HCT116 (cell line): ENCODE results near the gene SNAP29. TPM values are rescaled to one million over a fixed set of nuclear protein-coding genes. Genes with fewer than 3 reads are reported as not detected.

Experiments used
- ATAC-seq: fragments of 200-7000 bp; cut with Tn5 transposase; 2 replicates; pipeline ENCODE4 v1.9.1; 2020; ENCODE audit warnings: mild to moderate bottlenecking, moderate library complexity
- BruUV-seq: library from RNA; stranded (reverse); fragments of 400-500 nt; replicated peaks from 2 replicates; lab custom pipeline; 2021; lab: Mats Ljungman, UMichigan
- CTCF ChIA-PET: fragments of 300-600 bp; sonication (Branson Sonifier 250); formaldehyde crosslinking; loops from one replicate; lab custom pipeline; 2021; ENCODE audit warnings: antibody characterized with exemption; lab: Charles Lee
- POLR2A ChIA-PET: fragments of 300-600, 350-600 bp; sonication (Branson Sonifier 250); formaldehyde crosslinking; loops from one replicate; lab custom pipeline; 2021; ENCODE audit warnings: antibody characterized with exemption; lab: Charles Lee
- RAD21 ChIA-PET, 2 experiments: fragments of 300-600 bp; sonication (Branson Sonifier 250); formaldehyde crosslinking; loops; one replicate each; lab custom pipeline; 2023; ENCODE audit warnings: low total read pairs in 2 of 2; ENCODE audit not compliant: uncharacterized antibody in 2 of 2, unreplicated experiment in 2 of 2, low non-redundant PET in 1 of 2; lab: Charles Lee
- DNase-seq: peaks from one replicate; pipeline ENCODE4 v3.0.0-alpha.2; 2010; ENCODE audit warnings: low read depth, low spot score
- H2AFZ ChIP-seq: fragments of 200-600 bp; shearing (Covaris generic), sonication (generic); 2 replicates; pipeline ENCODE4 v1.6.1; 2017; ENCODE audit warnings: low read depth, mixed run types, mixed read lengths, antibody characterized with exemption, low read length; ENCODE audit not compliant: poor library complexity, severe bottlenecking
- H3K27ac ChIP-seq: 2 replicates; pipeline ENCODE4 v1.5.1; 2012; ENCODE audit warnings: low read depth, low read length
- H3K27me3 ChIP-seq: fragments of 200-600 bp; sonication (generic); 2 replicates; pipeline ENCODE4 v1.6.1; 2016; ENCODE audit warnings: mixed run types, low read length, mixed read lengths; ENCODE audit not compliant: insufficient read depth
- H3K36me3 ChIP-seq, 2 experiments: fragments of 200-500 bp in 1 of 2; fragments of 200-600 bp in 1 of 2; sonication (Bioruptor generic) in 1 of 2; sonication (generic) in 1 of 2; 2 replicates each; pipeline versions ENCODE4 v1.5.1 to v1.6.1; 2014 to 2016; ENCODE audit warnings: low read length in 2 of 2, inconsistent platforms in 1 of 2, mixed read lengths in 1 of 2, mixed run types in 1 of 2; ENCODE audit not compliant: insufficient read depth in 2 of 2, control insufficient read depth in 1 of 2
- H3K4me1 ChIP-seq, 2 experiments: fragments of 200-600 bp in 1 of 2; sonication (generic) in 1 of 2; 2 replicates each; pipeline versions ENCODE4 v1.5.1 to v1.6.1; 2012 to 2017; ENCODE audit warnings: low read length in 2 of 2, inconsistent platforms in 1 of 2, mild to moderate bottlenecking in 1 of 2, mixed read lengths in 1 of 2, mixed run types in 1 of 2, moderate library complexity in 1 of 2; ENCODE audit not compliant: insufficient read depth in 2 of 2, control insufficient read depth in 1 of 2
- H3K4me2 ChIP-seq: fragments of 200-600 bp; sonication (generic); 2 replicates; pipeline ENCODE4 v1.6.1; 2017; ENCODE audit warnings: mixed run types, low read length, mixed read lengths
- H3K4me3 ChIP-seq, 2 experiments: fragments of 200-600 bp in 1 of 2; sonication (generic) in 1 of 2; replicated peaks in 1 of 2; 2 replicates each; pipeline ENCODE4 v1.5.1; 2011 to 2016; ENCODE audit warnings: low read length in 2 of 2, control low read depth in 1 of 2, low read depth in 1 of 2, mild to moderate bottlenecking in 1 of 2, mixed read lengths in 1 of 2, mixed run types in 1 of 2
- H3K79me2 ChIP-seq: fragments of 200-600 bp; sonication (generic); 2 replicates; pipeline ENCODE4 v1.6.1; 2017; ENCODE audit warnings: mild to moderate bottlenecking, mixed run types, low read length, moderate library complexity, mixed read lengths; ENCODE audit not compliant: insufficient read depth
- H3K9ac ChIP-seq: fragments of 200-600 bp; sonication (generic); 2 replicates; pipeline ENCODE4 v1.6.1; 2016; ENCODE audit warnings: low read length, mixed read lengths
- H3K9me2 ChIP-seq: fragments of 200-600 bp; sonication (generic), shearing (Covaris generic); 2 replicates; pipeline ENCODE4 v1.6.1; 2017; ENCODE audit warnings: mixed run types, mild to moderate bottlenecking, moderate library complexity; ENCODE audit not compliant: insufficient read depth
- H3K9me3 ChIP-seq, 2 experiments: fragments of 200-500 bp in 1 of 2; fragments of 200-600 bp in 1 of 2; sonication (Bioruptor generic) in 1 of 2; sonication (generic) in 1 of 2; 2 replicates each; pipeline ENCODE4 v1.6.1; 2014 to 2017; ENCODE audit warnings: low read length in 2 of 2, mixed read lengths in 2 of 2, inconsistent platforms in 1 of 2, low read depth in 1 of 2, mild to moderate bottlenecking in 1 of 2, mixed run types in 1 of 2, moderate library complexity in 1 of 2; ENCODE audit not compliant: control insufficient read depth in 1 of 2, insufficient read depth in 1 of 2
- H4K20me1 ChIP-seq: fragments of 200-600 bp; sonication (generic), shearing (Covaris generic); 2 replicates; pipeline ENCODE4 v1.6.1; 2017; ENCODE audit warnings: mixed run types, mild to moderate bottlenecking, moderate library complexity; ENCODE audit not compliant: insufficient read depth
- CBX3 ChIP-seq: IDR thresholded peaks from 2 replicates; pipeline ENCODE4 v1.6.1; 2012; ENCODE audit warnings: low read depth
- EGR1 ChIP-seq: IDR thresholded peaks from 2 replicates; pipeline ENCODE4 v1.6.1; 2012; ENCODE audit warnings: low read depth
- POLR2A ChIP-seq: IDR thresholded peaks from 2 replicates; pipeline ENCODE4 v1.7.0; 2011; ENCODE audit warnings: borderline replicate concordance; ENCODE audit not compliant: insufficient read depth, insufficient read length; ENCODE audit errors: extremely low read depth
- POLR2AphosphoS5 ChIP-seq: IDR thresholded peaks from 2 replicates; pipeline ENCODE4 v1.6.1; 2011; ENCODE audit warnings: mild to moderate bottlenecking, low read depth, low read length, moderate library complexity
- SP1 ChIP-seq: IDR thresholded peaks from 2 replicates; pipeline ENCODE4 v1.6.1; 2012; ENCODE audit warnings: low read depth
- ZFX ChIP-seq: fragments of 450-650 bp; IDR thresholded peaks from 2 replicates; pipeline ENCODE4 v1.6.1; 2017
- intact Hi-C: fragments of 100-400 bp; cut with micrococcal nuclease; formaldehyde crosslinking; loops from 2 replicates; pipeline ENCODE4 v1.10.0; 2022
- total RNA-seq: library from RNA; stranded (reverse); gene quantifications from one replicate; pipeline ENCODE4 v1.2.1, GENCODE V29; 2021; ENCODE audit not compliant: unreplicated experiment
- TF ChIP-seq, protein P1 (sequence below): IDR thresholded peaks from 2 replicates; pipeline ENCODE4 v1.6.1; 2011; ENCODE audit warnings: mild to moderate bottlenecking, low read length, moderate library complexity; ENCODE audit not compliant: insufficient replicate concordance; ENCODE audit errors: extremely low read depth
- TF ChIP-seq, protein P2 (sequence below), 3 experiments: fragments of 200-600 bp in 1 of 3; sonication (generic) in 1 of 3; IDR thresholded peaks in 2 of 3; conservative IDR thresholded peaks in 1 of 3; 2 replicates each; pipeline ENCODE4 v1.5.1; 2012 to 2017; ENCODE audit warnings: low read depth in 2 of 3, low read length in 2 of 3, antibody characterized with exemption in 1 of 3, borderline replicate concordance in 1 of 3, control low read depth in 1 of 3, mild to moderate bottlenecking in 1 of 3, mixed read lengths in 1 of 3, mixed run types in 1 of 3, moderate library complexity in 1 of 3; ENCODE audit not compliant: insufficient read depth in 1 of 3
- TF ChIP-seq, protein P3 (sequence below): IDR thresholded peaks from 2 replicates; pipeline ENCODE4 v1.6.1; 2012; ENCODE audit warnings: low read depth

SNAP29 gene
- total RNA-seq, 1 experiment from 2014 or later, result 27.3 TPM

DNA sequence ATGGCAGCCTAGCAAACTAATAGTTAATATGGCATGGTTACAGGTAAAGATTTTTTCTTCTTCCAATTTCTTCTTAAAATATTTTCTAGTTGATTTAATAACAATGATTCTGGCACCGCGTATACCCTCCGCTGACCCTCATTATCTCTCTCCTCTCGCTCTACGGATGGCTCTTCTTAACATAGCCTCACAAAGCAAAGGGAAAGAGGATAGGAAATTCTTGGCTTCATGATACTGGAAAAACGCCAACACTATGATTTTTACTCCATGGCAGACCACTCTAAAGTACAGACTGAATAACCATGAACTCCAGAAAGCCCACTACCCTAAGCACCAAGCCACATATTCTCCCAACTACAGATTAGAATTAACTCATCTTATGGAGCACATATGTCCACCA is 6.3 kb upstream of the SNAP29 start:
- Histone ChIP-seq H3K4me1 (peaks cover 5 to 6% of the 10 kb centered on the region in 2 experiments), H3K9ac (no peak overlapping the region), H3K27me3 (no peaks in the 10 kb centered on the region), H3K9me2 (no peaks in the 10 kb centered on the region), H3K27ac (no peak overlapping the region), H3K36me3 (no peaks in the 10 kb centered on the region), H3K4me3 (no peak overlapping the region), H3K4me2 (no peak overlapping the region), H3K79me2 (peaks cover 80% of the 10 kb centered on the region), H3K9me3 (no peaks in the 10 kb centered on the region), H4K20me1 (no peaks in the 10 kb centered on the region), H2AFZ (no peak overlapping the region)
- ChIA-PET RAD21 (no interaction called here), CTCF (no interaction called here), POLR2A (no interaction called here)
- TF ChIP-seq, protein P1, sequence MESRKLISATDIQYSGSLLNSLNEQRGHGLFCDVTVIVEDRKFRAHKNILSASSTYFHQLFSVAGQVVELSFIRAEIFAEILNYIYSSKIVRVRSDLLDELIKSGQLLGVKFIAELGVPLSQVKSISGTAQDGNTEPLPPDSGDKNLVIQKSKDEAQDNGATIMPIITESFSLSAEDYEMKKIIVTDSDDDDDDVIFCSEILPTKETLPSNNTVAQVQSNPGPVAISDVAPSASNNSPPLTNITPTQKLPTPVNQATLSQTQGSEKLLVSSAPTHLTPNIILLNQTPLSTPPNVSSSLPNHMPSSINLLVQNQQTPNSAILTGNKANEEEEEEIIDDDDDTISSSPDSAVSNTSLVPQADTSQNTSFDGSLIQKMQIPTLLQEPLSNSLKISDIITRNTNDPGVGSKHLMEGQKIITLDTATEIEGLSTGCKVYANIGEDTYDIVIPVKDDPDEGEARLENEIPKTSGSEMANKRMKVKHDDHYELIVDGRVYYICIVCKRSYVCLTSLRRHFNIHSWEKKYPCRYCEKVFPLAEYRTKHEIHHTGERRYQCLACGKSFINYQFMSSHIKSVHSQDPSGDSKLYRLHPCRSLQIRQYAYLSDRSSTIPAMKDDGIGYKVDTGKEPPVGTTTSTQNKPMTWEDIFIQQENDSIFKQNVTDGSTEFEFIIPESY, result no peak
- no peak for TF ChIP-seq SP1
- TF ChIP-seq ZFX, result no peak
- TF ChIP-seq, protein P2, sequence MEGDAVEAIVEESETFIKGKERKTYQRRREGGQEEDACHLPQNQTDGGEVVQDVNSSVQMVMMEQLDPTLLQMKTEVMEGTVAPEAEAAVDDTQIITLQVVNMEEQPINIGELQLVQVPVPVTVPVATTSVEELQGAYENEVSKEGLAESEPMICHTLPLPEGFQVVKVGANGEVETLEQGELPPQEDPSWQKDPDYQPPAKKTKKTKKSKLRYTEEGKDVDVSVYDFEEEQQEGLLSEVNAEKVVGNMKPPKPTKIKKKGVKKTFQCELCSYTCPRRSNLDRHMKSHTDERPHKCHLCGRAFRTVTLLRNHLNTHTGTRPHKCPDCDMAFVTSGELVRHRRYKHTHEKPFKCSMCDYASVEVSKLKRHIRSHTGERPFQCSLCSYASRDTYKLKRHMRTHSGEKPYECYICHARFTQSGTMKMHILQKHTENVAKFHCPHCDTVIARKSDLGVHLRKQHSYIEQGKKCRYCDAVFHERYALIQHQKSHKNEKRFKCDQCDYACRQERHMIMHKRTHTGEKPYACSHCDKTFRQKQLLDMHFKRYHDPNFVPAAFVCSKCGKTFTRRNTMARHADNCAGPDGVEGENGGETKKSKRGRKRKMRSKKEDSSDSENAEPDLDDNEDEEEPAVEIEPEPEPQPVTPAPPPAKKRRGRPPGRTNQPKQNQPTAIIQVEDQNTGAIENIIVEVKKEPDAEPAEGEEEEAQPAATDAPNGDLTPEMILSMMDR (IDR thresholded peaks at IDR 0.05 in 2 of 3, conservative IDR thresholded peaks at IDR 0.05 in 1 of 3; ENCODE audit: borderline replicate concordance in 1 of 3, insufficient read depth in 1 of 3, low read depth in 2 of 3, low read length in 2 of 3), result no peak
- no peak for TF ChIP-seq POLR2AphosphoS5
- no peak for TF ChIP-seq CBX3
- no peak for TF ChIP-seq EGR1
- TF ChIP-seq, protein P3, sequence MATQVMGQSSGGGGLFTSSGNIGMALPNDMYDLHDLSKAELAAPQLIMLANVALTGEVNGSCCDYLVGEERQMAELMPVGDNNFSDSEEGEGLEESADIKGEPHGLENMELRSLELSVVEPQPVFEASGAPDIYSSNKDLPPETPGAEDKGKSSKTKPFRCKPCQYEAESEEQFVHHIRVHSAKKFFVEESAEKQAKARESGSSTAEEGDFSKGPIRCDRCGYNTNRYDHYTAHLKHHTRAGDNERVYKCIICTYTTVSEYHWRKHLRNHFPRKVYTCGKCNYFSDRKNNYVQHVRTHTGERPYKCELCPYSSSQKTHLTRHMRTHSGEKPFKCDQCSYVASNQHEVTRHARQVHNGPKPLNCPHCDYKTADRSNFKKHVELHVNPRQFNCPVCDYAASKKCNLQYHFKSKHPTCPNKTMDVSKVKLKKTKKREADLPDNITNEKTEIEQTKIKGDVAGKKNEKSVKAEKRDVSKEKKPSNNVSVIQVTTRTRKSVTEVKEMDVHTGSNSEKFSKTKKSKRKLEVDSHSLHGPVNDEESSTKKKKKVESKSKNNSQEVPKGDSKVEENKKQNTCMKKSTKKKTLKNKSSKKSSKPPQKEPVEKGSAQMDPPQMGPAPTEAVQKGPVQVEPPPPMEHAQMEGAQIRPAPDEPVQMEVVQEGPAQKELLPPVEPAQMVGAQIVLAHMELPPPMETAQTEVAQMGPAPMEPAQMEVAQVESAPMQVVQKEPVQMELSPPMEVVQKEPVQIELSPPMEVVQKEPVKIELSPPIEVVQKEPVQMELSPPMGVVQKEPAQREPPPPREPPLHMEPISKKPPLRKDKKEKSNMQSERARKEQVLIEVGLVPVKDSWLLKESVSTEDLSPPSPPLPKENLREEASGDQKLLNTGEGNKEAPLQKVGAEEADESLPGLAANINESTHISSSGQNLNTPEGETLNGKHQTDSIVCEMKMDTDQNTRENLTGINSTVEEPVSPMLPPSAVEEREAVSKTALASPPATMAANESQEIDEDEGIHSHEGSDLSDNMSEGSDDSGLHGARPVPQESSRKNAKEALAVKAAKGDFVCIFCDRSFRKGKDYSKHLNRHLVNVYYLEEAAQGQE, result no peak
- TF ChIP-seq POLR2A, result no peak
- no peak for DNase-seq
- no peak for ATAC-seq
- intact Hi-C loops, result no loop called here
- no TSS peak for BruUV-seq
